ENCODE results near the gene XPNPEP1.

DNA sequence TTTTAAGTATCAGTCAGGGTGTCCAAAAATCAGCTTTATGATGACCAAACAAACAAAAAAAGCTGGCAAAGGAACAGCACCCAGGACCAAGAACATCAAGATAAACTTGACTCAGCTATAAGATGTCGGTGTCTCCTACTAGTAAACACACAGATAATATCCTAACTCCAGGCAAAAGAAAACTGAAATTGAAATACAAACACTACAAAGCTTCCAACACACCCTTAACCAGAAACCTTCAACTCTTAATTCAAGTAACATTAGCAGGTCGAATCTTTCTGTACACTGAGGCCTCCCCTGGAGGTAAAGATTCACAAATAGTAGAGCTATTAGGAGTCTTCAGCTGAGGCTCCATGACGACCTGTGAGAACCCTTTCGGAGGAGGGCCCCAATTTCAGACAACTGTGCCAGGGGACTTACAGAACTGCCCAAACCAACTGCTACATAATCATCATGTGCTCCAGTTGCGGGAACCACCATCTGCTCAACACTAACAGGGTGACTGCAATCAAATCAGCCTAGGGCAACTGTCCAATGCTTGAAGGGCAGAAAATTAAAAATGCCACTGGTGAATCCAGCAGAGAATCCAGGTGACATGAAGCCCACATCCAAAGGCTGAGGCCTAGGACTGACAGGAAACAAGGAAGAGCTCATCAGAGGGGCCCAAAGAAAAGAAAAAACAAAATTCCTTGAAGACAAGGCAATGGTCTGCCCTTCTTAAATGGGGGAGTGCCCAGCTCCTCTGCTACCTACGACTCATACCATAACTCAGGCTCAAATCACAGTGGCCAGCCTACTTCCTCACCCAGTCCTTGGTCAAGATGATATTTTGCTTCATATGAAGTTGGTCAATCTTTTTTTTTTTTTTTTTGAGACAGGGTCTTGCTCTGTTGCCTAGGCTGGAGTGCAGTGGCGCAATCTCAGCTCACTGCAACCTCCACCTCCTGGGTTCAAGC lies 20.0 kb downstream of the XPNPEP1 start:
- TF ChIP-seq GATA2 (IDR thresholded peaks at IDR 0.05; ENCODE audit: low read depth, low read length) (no peak), GATA3 (IDR thresholded peaks at IDR 0.05; ENCODE audit: low read depth, low read length) (no peak)
